ENCODE measurements around the gene CDH5.

CDH5 gene

GRCh38 chr16:66366433-66367299 is at the start of gene CDH5:
CDH5 (plus strand) TSS chr16:66366691; CDS start chr16:66379338, 12,647 bp downstream.
- TF ChIP-seq CTCF (IDR thresholded peaks at IDR 0.05; ENCODE audit: borderline replicate concordance, control extremely low read depth, extremely low read depth, insufficient read depth, missing control alignments): no peak
- DNase-seq (ENCODE audit: low spot score): no peak
- in situ Hi-C loops (cut with MboI; ENCODE audit: low sequenced_read_pairs, unreplicated experiment): no loop called here

GRCh38 chr16:66318505-66318904 is 48.0 kb upstream of the CDH5 start:
- in situ Hi-C loops (cut with MboI; ENCODE audit: low sequenced_read_pairs, unreplicated experiment): no loop called here
- no peak for DNase-seq (ENCODE audit: low spot score)
- TF ChIP-seq CTCF (IDR thresholded peaks at IDR 0.05; ENCODE audit: borderline replicate concordance, control extremely low read depth, extremely low read depth, insufficient read depth, missing control alignments): no peak

- TF ChIP-seq CTCF (IDR thresholded peaks at IDR 0.05; ENCODE audit: borderline replicate concordance, control extremely low read depth, extremely low read depth, insufficient read depth, missing control alignments): no peak
- no peak for DNase-seq (ENCODE audit: low spot score)
- in situ Hi-C loops (cut with MboI; ENCODE audit: low sequenced_read_pairs, unreplicated experiment): no loop called here
Observed at GRCh38 chr16:66320774-66321173, 45.7 kb upstream of the CDH5 start.

- DNase-seq (ENCODE audit: low spot score): no peak
- in situ Hi-C loops (cut with MboI; ENCODE audit: low sequenced_read_pairs, unreplicated experiment): no loop called here
- TF ChIP-seq CTCF (IDR thresholded peaks at IDR 0.05; ENCODE audit: borderline replicate concordance, control extremely low read depth, extremely low read depth, insufficient read depth, missing control alignments): no peak
Observed at GRCh38 chr16:66322174-66322573, 44.3 kb upstream of the CDH5 start.

- no peak for TF ChIP-seq CTCF (IDR thresholded peaks at IDR 0.05; ENCODE audit: borderline replicate concordance, control extremely low read depth, extremely low read depth, insufficient read depth, missing control alignments)
- in situ Hi-C loops (cut with MboI; ENCODE audit: low sequenced_read_pairs, unreplicated experiment): loop anchor here (25.0 kb wide), 1 partner anchor 88 kb away; no protein-coding TSS in a partner anchor
- no peak for DNase-seq (ENCODE audit: low spot score)
Observed at GRCh38 chr16:66324815-66325515, 41.5 kb upstream of the CDH5 start.

- no peak for TF ChIP-seq CTCF (IDR thresholded peaks at IDR 0.05; ENCODE audit: borderline replicate concordance, control extremely low read depth, extremely low read depth, insufficient read depth, missing control alignments)
- no peak for DNase-seq (ENCODE audit: low spot score)
- in situ Hi-C loops (cut with MboI; ENCODE audit: low sequenced_read_pairs, unreplicated experiment): loop anchor here (25.0 kb wide), 1 partner anchor 89 kb away; no protein-coding TSS in a partner anchor
Observed at GRCh38 chr16:66325717-66326376, 40.6 kb upstream of the CDH5 start.

Measured in GM13976 (cell line).